ENCODE measurements around the gene ACACB. TPM values are rescaled to one million over a fixed set of nuclear protein-coding genes. Genes with fewer than 3 reads are reported as not detected.

Gene ACACB
- total RNA-seq, 1 donor from 2014 or later, result 22.7 TPM

- H3K4me3 Mint-ChIP-seq, result no peak overlapping the region
- no peak for TF ChIP-seq CTCF (conservative IDR thresholded peaks at IDR 0.05)
- H3K27me3 Mint-ChIP-seq, result no peaks in the 10 kb centered on the region
- no peak overlapping the region for H3K27ac Mint-ChIP-seq
- H3K4me1 Mint-ChIP-seq (ENCODE audit: unreplicated experiment), result no peaks in the 10 kb centered on the region
- peaks cover 4% of the 10 kb centered on the region for H3K9me3 Mint-ChIP-seq
- no peak for DNase-seq (ENCODE audit: extremely low spot score, unreplicated experiment)
- H3K36me3 Mint-ChIP-seq, result peaks cover 13% of the 10 kb centered on the region
These were observed 145.6 kb downstream of the ACACB start for GRCh38 chr12:109261939-109262338.

DNA sequence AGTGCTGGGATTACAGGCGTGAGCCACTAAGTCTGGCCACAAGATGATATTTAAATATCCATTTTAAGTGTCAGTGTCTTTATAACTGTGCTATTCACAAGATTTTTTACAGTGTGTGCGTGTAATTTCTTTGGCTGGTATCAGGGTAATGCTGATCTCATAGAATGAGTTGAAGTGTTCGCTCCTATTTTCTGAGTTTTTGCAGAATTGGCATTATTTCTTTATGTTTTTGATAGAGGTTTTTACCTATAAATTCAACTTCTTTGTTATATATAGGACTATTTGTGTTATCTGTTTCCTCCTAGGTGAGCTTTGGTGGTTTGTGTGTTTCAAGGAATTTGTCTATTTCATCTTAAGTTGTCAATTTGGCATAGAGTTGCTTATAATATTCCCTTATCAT is 147.1 kb downstream of the ACACB start:
- Mint-ChIP-seq H3K4me3 (no peak overlapping the region), H3K9me3 (peaks cover 4% of the 10 kb centered on the region), H3K4me1 (ENCODE audit: unreplicated experiment) (no peaks in the 10 kb centered on the region), H3K27me3 (no peaks in the 10 kb centered on the region), H3K36me3 (peaks cover 13% of the 10 kb centered on the region), H3K27ac (no peak overlapping the region)
- no peak for DNase-seq (ENCODE audit: extremely low spot score, unreplicated experiment)
- TF ChIP-seq CTCF (conservative IDR thresholded peaks at IDR 0.05), result no peak

DNA sequence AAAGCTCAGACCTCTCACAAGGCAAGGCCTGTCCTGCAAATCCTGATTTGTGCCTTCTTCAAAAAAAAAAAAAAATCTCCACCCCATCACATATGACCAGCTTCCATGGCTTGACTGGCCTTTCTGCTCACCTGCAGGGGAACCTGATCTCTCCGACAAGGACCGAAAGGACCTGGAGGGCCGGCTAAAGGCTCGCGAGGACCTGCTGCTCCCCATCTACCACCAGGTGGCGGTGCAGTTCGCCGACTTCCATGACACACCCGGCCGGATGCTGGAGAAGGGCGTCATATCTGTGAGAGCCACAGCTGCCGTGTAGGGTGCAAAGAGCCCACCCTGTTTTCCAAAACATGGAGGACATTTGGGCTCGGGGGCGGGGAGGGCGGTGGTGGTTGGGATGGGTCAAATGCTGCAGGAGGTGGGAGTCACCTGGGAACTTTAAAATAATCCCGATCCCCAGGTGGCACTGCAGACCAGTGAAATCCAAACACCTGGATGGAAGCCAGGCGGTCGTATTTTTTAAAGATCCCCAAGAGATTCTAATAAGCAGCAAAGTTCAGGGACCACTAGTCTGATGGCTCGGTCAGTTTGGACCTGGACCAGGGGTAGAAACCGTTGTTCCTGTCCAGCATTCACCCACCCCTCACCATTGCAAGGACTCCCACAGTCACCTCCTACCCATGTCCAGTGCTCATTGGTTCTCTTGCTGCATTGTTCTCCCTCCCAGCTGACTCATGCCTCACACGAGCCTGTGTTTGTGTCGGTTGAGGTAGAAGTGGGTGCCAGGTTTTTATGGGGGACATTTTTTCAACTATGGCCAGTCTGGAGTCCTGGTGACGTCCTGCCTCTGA is 147.9 kb downstream of the ACACB start:
- no peaks in the 10 kb centered on the region for H3K27me3 Mint-ChIP-seq
- no peaks in the 10 kb centered on the region for H3K4me1 Mint-ChIP-seq (ENCODE audit: unreplicated experiment)
- no peak overlapping the region for H3K27ac Mint-ChIP-seq
- DNase-seq (ENCODE audit: extremely low spot score, unreplicated experiment), result peak; percentile 84
- H3K36me3 Mint-ChIP-seq, result peaks cover 13% of the 10 kb centered on the region
- peaks cover 4% of the 10 kb centered on the region for H3K9me3 Mint-ChIP-seq
- TF ChIP-seq CTCF (conservative IDR thresholded peaks at IDR 0.05), result peak; percentile 90
- no peak overlapping the region for H3K4me3 Mint-ChIP-seq

DNA sequence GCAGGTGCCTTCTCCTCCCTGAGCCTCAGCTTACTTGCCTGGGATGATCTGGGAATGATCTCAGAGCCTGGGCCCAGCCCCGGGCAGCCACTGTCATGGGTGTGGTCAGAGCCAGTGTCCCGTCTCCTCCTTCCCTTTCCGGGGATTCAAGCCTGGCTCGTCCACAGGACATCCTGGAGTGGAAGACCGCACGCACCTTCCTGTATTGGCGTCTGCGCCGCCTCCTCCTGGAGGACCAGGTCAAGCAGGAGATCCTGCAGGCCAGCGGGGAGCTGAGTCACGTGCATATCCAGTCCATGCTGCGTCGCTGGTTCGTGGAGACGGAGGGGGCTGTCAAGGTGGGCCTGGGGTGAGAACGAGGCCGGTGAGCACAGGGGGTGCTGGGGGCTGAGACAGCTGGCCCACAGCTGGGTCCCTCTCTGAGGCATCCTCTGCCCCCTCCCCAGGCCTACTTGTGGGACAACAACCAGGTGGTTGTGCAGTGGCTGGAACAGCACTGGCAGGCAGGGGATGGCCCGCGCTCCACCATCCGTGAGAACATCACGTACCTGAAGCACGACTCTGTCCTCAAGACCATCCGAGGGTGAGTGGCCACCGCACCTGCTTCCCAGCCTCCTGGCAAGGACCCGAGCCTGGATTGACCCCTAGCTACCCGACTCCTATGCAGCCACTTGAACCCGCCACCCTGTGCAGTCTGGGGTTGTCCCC is 148.7 kb downstream of the ACACB start:
- no peak for DNase-seq (ENCODE audit: extremely low spot score, unreplicated experiment)
- Mint-ChIP-seq H3K36me3 (peaks cover 13% of the 10 kb centered on the region), H3K4me3 (no peak overlapping the region), H3K9me3 (peaks cover 4% of the 10 kb centered on the region), H3K4me1 (ENCODE audit: unreplicated experiment) (no peaks in the 10 kb centered on the region), H3K27me3 (no peaks in the 10 kb centered on the region), H3K27ac (no peak overlapping the region)
- TF ChIP-seq CTCF (conservative IDR thresholded peaks at IDR 0.05), result no peak

DNA sequence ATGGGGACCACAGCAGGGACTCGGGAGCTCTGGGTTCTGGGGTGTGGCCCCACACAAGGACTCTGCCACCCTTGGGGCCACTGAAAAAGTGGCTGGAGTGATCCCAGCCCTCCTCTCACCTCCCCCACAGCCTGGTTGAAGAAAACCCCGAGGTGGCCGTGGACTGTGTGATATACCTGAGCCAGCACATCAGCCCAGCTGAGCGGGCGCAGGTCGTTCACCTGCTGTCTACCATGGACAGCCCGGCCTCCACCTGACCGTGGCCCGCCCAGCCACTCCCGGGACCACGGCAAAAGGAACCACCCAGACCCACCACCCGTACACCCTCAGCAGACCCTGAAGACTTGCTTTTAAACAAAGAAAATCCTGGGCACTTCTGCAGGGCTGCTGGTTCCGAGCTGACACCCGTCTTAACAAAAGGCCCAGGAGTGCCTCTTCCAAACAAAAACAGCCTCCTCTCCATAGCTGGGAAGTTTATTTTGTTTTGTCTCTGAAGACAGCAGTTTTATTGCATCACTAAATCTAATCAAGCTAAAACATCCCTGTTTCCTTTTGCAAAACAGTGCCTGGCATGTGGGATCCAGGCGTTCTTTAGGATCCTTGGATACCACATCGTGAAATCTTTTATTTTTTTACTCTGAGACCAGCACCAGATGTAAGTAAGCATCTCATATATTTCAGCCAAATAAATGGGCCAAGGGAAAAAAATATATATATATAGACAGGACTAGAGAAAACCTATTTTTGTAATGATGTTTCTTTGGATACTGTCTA is 149.9 kb downstream of the ACACB start:
- H3K27me3 Mint-ChIP-seq, result no peaks in the 10 kb centered on the region
- H3K27ac Mint-ChIP-seq, result no peak overlapping the region
- peaks cover 10% of the 10 kb centered on the region for H3K36me3 Mint-ChIP-seq
- TF ChIP-seq CTCF (conservative IDR thresholded peaks at IDR 0.05), result no peak
- no peak for DNase-seq (ENCODE audit: extremely low spot score, unreplicated experiment)
- H3K9me3 Mint-ChIP-seq, result peaks cover 4% of the 10 kb centered on the region
- no peaks in the 10 kb centered on the region for H3K4me1 Mint-ChIP-seq (ENCODE audit: unreplicated experiment)
- H3K4me3 Mint-ChIP-seq, result no peak overlapping the region

Measured in type B pancreatic cell (in vitro differentiated cells).